ENCODE data around the gene LTB. TPM values are rescaled to one million over a fixed set of nuclear protein-coding genes. Genes with fewer than 3 reads are reported as not detected.

Gene LTB
- total RNA-seq, 2 donors from 2014 or later: 110 to 153 TPM

DNA sequence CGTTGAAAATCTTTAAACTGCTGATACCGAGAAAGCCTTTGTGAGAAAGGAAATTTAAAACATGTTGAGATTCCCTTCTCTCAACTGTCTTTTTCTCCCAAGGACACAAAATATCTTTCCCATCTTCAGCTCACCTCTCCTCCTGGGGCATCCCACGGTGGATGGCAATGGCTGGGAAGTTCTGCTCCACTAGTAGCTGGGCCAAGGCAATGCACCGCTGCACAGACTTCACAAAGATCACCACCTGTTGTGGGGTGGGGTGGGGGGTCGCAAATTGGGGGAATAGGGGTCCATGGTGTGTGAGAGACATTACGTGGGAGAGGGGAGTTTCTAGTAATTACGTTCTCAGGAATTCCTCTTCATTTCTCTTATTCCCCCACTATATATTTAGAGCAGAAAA, 51.1 kb downstream of the LTB start:
- Mint-ChIP-seq H3K4me3 (no peak overlapping the region), H3K4me1 (ENCODE audit: low read depth in 2 of 2) (peaks cover 14 to 32% of the 10 kb centered on the region in 2 donors), H3K27ac (no peak overlapping the region), H3K36me3 (peaks cover 39% of the 10 kb centered on the region), H3K9me3 (no peaks in the 10 kb centered on the region), H3K27me3 (no peaks in the 10 kb centered on the region)
- DNase-seq (ENCODE audit: low spot score): no peak
- ATAC-seq: no peak

DNA sequence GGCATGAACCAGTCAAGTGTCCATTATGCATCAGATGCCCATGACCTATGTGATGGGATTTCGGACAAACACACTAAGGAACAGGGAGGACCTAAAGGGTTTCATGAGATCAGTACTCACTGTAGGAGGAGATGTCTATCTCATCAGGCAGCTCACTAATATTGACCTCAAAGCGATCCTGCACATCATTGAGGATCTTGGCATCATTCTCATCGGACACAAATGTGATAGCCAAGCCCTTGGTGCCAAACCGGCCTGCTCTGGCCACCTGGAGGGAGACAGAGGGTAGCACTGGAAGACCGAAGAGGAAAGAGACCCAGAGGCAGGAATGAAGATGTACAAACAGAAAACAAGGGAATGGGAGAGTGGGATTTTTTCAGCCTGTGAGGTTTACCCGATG, 51.6 kb downstream of the LTB start:
- peaks cover 34% of the 10 kb centered on the region for H3K36me3 Mint-ChIP-seq
- H3K27ac Mint-ChIP-seq: no peak overlapping the region
- no peaks in the 10 kb centered on the region for H3K9me3 Mint-ChIP-seq
- H3K27me3 Mint-ChIP-seq: no peaks in the 10 kb centered on the region
- DNase-seq (ENCODE audit: low spot score): no peak
- no peak overlapping the region for H3K4me3 Mint-ChIP-seq
- ATAC-seq: no peak
- peaks cover 12 to 29% of the 10 kb centered on the region in 2 donors for H3K4me1 Mint-ChIP-seq (ENCODE audit: low read depth in 2 of 2)

Other genes starting within 250 kb of the LTB start
- 1,000 to 10,000 TPM; 3,852 to 7,384 TPM for gene HLA-B, start 225.2 kb downstream of the LTB start, total RNA-seq
- gene MICA, start 178.8 kb downstream of the LTB start, total RNA-seq: 10 to 100 TPM; 14.2 to 16.9 TPM
- gene MICB, start 84.3 kb downstream of the LTB start, total RNA-seq: 10 to 100 TPM; 34.9 to 37.4 TPM
- gene MCCD1, start 53.5 kb downstream of the LTB start, total RNA-seq: not detected
- gene DDX39B, start 40.4 kb downstream of the LTB start, total RNA-seq: 100 to 1,000 TPM; 469 to 713 TPM
- gene ATP6V1G2, start 35.8 kb downstream of the LTB start, total RNA-seq: 1 to 10 TPM; 1.4 to 2.3 TPM
- gene NFKBIL1, start 34.8 kb downstream of the LTB start, total RNA-seq: 10 to 100 TPM; 16.8 to 17.0 TPM
- 1,000 to 10,000 TPM; 1,187 to 3,727 TPM for gene LTA, start 10.1 kb downstream of the LTB start, total RNA-seq
- gene TNF, start 6.9 kb downstream of the LTB start, total RNA-seq: 100 to 1,000 TPM; 320 to 420 TPM
- 10 to 100 TPM; 15.5 to 34.6 TPM for gene LST1, start 3.9 kb upstream of the LTB start, total RNA-seq
- 10 to 100 TPM; 65.5 to 91.6 TPM for gene NCR3, start 10.6 kb upstream of the LTB start, total RNA-seq
- gene AIF1, start 32.8 kb upstream of the LTB start, total RNA-seq: 10 to 100 TPM in 1 of 2 donors, 1 to 10 TPM in 1; 9.3 to 20.0 TPM
- 100 to 1,000 TPM; 224 to 345 TPM for gene PRRC2A, start 38.3 kb upstream of the LTB start, total RNA-seq
- 100 to 1,000 TPM; 284 to 337 TPM for gene BAG6, start 70.2 kb upstream of the LTB start, total RNA-seq
- 1 to 10 TPM in 1 of 2 donors, under 1 TPM in 1; 0.76 to 1.3 TPM for gene APOM, start 73.5 kb upstream of the LTB start, total RNA-seq
- gene C6orf47, start 78.4 kb upstream of the LTB start, total RNA-seq: 10 to 100 TPM; 26.9 to 34.0 TPM
- 10 to 100 TPM; 34.5 to 40.9 TPM for gene GPANK1, start 82.6 kb upstream of the LTB start, total RNA-seq
- gene CSNK2B, start 83.7 kb upstream of the LTB start, total RNA-seq: 100 to 1,000 TPM; 205 to 247 TPM
- gene LY6G5B, start 87.6 kb upstream of the LTB start, total RNA-seq: 10 to 100 TPM; 24.0 to 37.9 TPM
- gene LY6G5C, start 98.6 kb upstream of the LTB start, total RNA-seq: 1 to 10 TPM; 5.4 to 8.8 TPM
- 10 to 100 TPM; 60.6 to 77.5 TPM for gene ABHD16A, start 120.9 kb upstream of the LTB start, total RNA-seq
- gene LY6G6F, start 124.4 kb upstream of the LTB start, total RNA-seq: not detected
- gene LY6G6D, start 132.9 kb upstream of the LTB start, total RNA-seq: not detected
- not detected for gene LY6G6C, start 139.3 kb upstream of the LTB start, total RNA-seq
- gene MPIG6B, start 140.9 kb upstream of the LTB start, total RNA-seq: under 1 TPM in 1 of 2 donors, not detected in 1; 0.21 TPM
- 10 to 100 TPM; 18.8 to 24.4 TPM for gene DDAH2, start 146.9 kb upstream of the LTB start, total RNA-seq
- 100 to 1,000 TPM; 468 to 581 TPM for gene CLIC1, start 154.1 kb upstream of the LTB start, total RNA-seq
- 100 to 1,000 TPM in 1 of 2 donors, 10 to 100 TPM in 1; 36.2 to 154 TPM for gene MSH5, start 157.6 kb upstream of the LTB start, total RNA-seq
- 10 to 100 TPM in 1 of 2 donors, 1 to 10 TPM in 1; 9.2 to 25.2 TPM for gene SAPCD1, start 180.2 kb upstream of the LTB start, total RNA-seq
- 1 to 10 TPM; 1.4 to 2.1 TPM for gene VWA7, start 194.9 kb upstream of the LTB start, total RNA-seq
- 100 to 1,000 TPM in 1 of 2 donors, 10 to 100 TPM in 1; 90.7 to 226 TPM for gene VARS1, start 213.3 kb upstream of the LTB start, total RNA-seq
- 100 to 1,000 TPM in 1 of 2 donors, 10 to 100 TPM in 1; 94.6 to 113 TPM for gene LSM2, start 224.5 kb upstream of the LTB start, total RNA-seq
- gene HSPA1L, start 232.9 kb upstream of the LTB start, total RNA-seq: 1 to 10 TPM; 1.7 to 4.1 TPM
- 100 to 1,000 TPM; 160 to 262 TPM for gene HSPA1A, start 233.1 kb upstream of the LTB start, total RNA-seq
- 100 to 1,000 TPM; 107 to 113 TPM for gene HSPA1B, start 245.3 kb upstream of the LTB start, total RNA-seq